Heart left ventricle (tissue), 13 donors: ENCODE measurements around the gene FAM151A.

Source experiments
- POLR2A ChIP-seq, 2 donors: fragments of 450-650 bp; IDR thresholded peaks; one replicate each; pipeline ENCODE4 v1.6.1; 2017; ENCODE audit warnings: antibody characterized with exemption in 2 of 2, mild to moderate bottlenecking in 2 of 2, moderate library complexity in 2 of 2
- TF ChIP-seq, protein P1 (sequence below), 12 donors: fragments of 200-600 bp; sonication (generic) in 4 of 12; IDR thresholded peaks; one replicate each; pipeline versions ENCODE4 v1.5.0 to v1.8.0; 2018 to 2022; ENCODE audit warnings: antibody characterized with exemption in 12 of 12, mild to moderate bottlenecking in 5 of 12
- donor health status: ischemic (EF 13 %, LVEDD 7.1; RV severe dilation, severe dysfunction).
- donor health status: DM: no; HTN: yes; CAD: no.
- donor health status: DM: no; HTN: no; CAD: no.
- donor health status: ischemic (EF 25% LVEDD 6.9; RV normal size, moderate dysfunction).
- donor health status: ischemic (EF 25% LVEDD 5.7; RV mildly dilated, moderate dysfunction).
- donor health status: ischemic (EF 35%, LVEDD 5.7; RV mildly dilated, moderate dysfunction).
- donor health status: nonischemic (EF 11% LVEDD 7.7; RV severe dilation, severe dysfunction).
- donor health status: DM: yes; HTN: yes; CAD: no.
- donor health status: PGD.
- donor health status: ischemic (EF 29% LVEDD 5.4; RV normal size, mild dysfunction).
- donor health status: nonischemic (EF 23%, LVEDD 6.1; RV moderate dilation, normal function).

DNA sequence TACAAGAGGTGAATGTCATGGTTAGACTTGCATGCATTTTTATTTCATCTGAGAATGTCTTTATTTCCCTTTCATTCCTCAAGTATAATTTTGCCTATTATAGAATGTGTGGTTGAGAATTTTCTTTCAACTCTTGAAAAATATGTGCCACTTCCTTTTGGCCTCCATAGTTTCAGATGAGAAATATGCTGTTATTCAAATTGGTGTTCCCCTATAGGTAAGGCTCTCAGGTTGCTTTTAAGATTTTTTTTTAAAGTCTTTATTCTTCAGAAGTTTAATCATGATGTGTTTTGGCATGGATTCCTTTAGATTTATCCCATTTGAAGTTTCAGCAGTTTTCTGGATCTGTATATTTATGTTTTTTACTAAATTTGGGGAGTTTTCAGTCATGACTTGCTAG, 20.4 kb upstream of the FAM151A start:
- no peak for TF ChIP-seq POLR2A (IDR thresholded peaks at IDR 0.05)
- TF ChIP-seq, protein P1, sequence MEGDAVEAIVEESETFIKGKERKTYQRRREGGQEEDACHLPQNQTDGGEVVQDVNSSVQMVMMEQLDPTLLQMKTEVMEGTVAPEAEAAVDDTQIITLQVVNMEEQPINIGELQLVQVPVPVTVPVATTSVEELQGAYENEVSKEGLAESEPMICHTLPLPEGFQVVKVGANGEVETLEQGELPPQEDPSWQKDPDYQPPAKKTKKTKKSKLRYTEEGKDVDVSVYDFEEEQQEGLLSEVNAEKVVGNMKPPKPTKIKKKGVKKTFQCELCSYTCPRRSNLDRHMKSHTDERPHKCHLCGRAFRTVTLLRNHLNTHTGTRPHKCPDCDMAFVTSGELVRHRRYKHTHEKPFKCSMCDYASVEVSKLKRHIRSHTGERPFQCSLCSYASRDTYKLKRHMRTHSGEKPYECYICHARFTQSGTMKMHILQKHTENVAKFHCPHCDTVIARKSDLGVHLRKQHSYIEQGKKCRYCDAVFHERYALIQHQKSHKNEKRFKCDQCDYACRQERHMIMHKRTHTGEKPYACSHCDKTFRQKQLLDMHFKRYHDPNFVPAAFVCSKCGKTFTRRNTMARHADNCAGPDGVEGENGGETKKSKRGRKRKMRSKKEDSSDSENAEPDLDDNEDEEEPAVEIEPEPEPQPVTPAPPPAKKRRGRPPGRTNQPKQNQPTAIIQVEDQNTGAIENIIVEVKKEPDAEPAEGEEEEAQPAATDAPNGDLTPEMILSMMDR (IDR thresholded peaks at IDR 0.05), result no peak
